ENCODE results near the gene SMIM30.
"Not testable (repeated sequence)": the region's sequence is repeated elsewhere in the genome, so short reads cannot be mapped to it uniquely, and the experiment has no call there.

SMIM30 gene

DNA sequence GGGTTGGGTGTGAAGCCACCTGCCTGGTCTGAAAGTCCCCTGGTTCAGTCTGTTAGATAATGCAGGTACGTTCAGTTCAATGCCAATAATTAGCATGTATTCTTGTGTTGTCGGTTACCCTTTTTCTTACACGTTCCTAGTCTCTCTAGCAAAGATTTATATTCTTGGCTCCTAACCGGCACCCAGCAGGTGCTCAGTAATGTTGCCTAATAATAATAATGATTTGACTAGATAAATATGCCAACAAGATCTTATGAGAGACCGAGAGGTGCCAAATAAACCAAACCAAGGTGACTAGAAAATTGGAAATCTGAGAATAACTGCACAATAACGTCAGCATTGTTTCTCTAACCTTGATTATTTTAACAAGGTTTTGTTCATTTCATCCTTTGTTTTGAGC lies 1.1 kb upstream of the SMIM30 start:
- H3K27ac ChIP-seq = no peak overlapping the region
- H3K4me2 ChIP-seq = peak overlapping the region in 1 of 11 experiments; percentile 85; a peak in 1 of 22 replicates
- H4K20me1 ChIP-seq = no peaks in the 10 kb centered on the region
- H3K4me3 ChIP-seq = no peak overlapping the region
- H3K27me3 ChIP-seq = no peaks in the 10 kb centered on the region
- H3K9me3 ChIP-seq (replicated peaks in 1 of 11) = no peaks in the 10 kb centered on the region
- H3K36me3 ChIP-seq = peaks cover 0 to 14% (median 0%) of the 10 kb centered on the region in 11 experiments; a peak in 5 of 22 replicates
- H3K4me1 ChIP-seq = peaks cover 7 to 43% (median 20%) of the 10 kb centered on the region in 10 experiments; a peak in 18 of 20 replicates
- no peak overlapping the region for H3K9ac ChIP-seq
- TF ChIP-seq Cebpa-rat (IDR thresholded peaks at IDR 0.05) = no peak

DNA sequence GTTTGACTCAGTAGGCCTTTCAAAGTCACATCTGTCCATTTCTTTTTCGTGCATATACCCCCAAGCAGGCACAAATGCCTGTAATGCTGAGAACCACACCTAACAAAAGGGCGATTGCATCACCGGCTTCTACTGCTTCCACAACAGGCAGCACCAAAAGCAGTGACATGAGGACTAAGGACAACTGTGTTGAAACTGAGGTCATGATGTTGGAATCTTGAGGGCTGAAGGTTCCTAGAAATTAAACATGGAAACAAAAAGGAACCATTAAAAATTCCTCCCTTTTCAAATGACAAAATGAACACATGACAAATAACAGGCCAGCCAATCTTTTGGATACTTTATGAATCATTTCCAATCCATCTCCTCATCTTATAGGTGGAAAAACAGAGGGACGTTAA lies 980 bp downstream of the SMIM30 start:
- Histone ChIP-seq H3K27ac (peak overlapping the region; percentile 50 to 82 (median 72); a peak in 17 of 22 replicates), H3K9ac (peak overlapping the region in 5 of 11 experiments; percentile 68 to 80 (median 76); a peak in 6 of 22 replicates), H3K4me1 (peaks cover 7 to 61% (median 20%) of the 10 kb centered on the region in 10 experiments; a peak in 18 of 20 replicates), H3K4me2 (peak overlapping the region; percentile 59 to 85 (median 79)), H3K4me3 (peak overlapping the region; percentile 59 to 77 (median 68); a peak in 17 of 20 replicates), H3K36me3 (peaks cover 0 to 14% (median 0%) of the 10 kb centered on the region in 11 experiments; a peak in 5 of 22 replicates)
- not testable (repeated sequence) for H3K27me3 ChIP-seq; H3K9me3 ChIP-seq (replicated peaks in 1 of 11); H4K20me1 ChIP-seq
- TF ChIP-seq Cebpa-rat (IDR thresholded peaks at IDR 0.05) = 0 out of 22 replicates have a peak, but pooled peaks of 1 of the 11 experiments have one; percentile 17

DNA sequence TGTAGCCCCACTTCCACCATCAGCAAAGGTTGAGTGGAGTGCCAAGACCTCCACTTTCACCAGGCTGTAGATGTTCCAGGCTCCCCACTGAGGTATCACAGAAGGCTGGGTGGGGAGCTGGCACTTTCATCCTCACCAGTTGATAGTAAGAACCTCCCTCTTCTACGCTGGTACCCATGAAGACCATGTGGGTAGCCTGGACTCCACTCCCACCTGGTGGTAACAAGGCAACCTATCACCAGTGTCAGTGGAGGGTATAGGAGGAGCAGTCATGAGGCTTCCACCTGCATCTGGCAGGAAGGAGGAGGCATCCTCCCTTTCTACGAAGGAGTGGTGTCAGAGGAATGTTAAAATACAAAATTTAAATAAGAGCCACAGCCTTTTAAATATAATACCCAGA lies 4.4 kb downstream of the SMIM30 start:
- peaks cover 7 to 49% (median 10%) of the 10 kb centered on the region in 10 experiments; a peak in 16 of 20 replicates for H3K4me1 ChIP-seq
- H4K20me1 ChIP-seq = no peaks in the 10 kb centered on the region
- no peak overlapping the region for H3K4me3 ChIP-seq
- no peak overlapping the region for H3K27ac ChIP-seq
- peak overlapping the region in 2 of 11 experiments; percentile 68 to 83; a peak in 4 of 22 replicates for H3K4me2 ChIP-seq
- H3K9ac ChIP-seq = no peak overlapping the region
- TF ChIP-seq Cebpa-rat (IDR thresholded peaks at IDR 0.05) = no peak
- H3K36me3 ChIP-seq = peaks cover 0 to 14% (median 0%) of the 10 kb centered on the region in 11 experiments; a peak in 5 of 22 replicates
- H3K27me3 ChIP-seq = no peaks in the 10 kb centered on the region
- H3K9me3 ChIP-seq (replicated peaks in 1 of 11) = no peaks in the 10 kb centered on the region

DNA sequence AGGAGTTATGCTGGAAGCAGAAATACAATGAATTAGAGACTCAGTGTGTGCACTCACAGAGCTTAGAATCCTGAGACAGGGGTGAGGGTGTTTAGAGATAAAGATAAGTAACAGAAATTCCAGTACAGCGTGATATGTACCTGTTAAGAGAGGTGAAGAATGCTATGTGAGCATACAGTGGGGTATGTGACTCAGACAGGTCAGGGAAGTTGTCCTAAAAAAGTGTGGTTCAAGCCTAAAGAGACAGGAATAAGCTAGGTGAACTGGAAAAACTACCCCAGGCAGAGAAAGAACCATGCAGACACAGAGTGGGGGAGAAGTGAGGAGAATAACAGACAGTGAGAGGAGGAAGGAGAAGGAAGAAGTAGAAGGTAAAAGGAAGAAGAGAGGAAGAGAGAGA lies 8.6 kb downstream of the SMIM30 start:
- Histone ChIP-seq H3K4me3 (no peak overlapping the region), H3K27me3 (no peaks in the 10 kb centered on the region), H3K9me3 (replicated peaks in 1 of 11) (no peaks in the 10 kb centered on the region), H3K4me1 (peaks cover 0 to 24% (median 0%) of the 10 kb centered on the region in 10 experiments; a peak in 5 of 20 replicates), H3K27ac (no peak overlapping the region), H3K36me3 (no peaks in the 10 kb centered on the region), H3K9ac (no peak overlapping the region), H4K20me1 (no peaks in the 10 kb centered on the region), H3K4me2 (no peak overlapping the region)
- TF ChIP-seq Cebpa-rat (IDR thresholded peaks at IDR 0.05) = no peak

DNA sequence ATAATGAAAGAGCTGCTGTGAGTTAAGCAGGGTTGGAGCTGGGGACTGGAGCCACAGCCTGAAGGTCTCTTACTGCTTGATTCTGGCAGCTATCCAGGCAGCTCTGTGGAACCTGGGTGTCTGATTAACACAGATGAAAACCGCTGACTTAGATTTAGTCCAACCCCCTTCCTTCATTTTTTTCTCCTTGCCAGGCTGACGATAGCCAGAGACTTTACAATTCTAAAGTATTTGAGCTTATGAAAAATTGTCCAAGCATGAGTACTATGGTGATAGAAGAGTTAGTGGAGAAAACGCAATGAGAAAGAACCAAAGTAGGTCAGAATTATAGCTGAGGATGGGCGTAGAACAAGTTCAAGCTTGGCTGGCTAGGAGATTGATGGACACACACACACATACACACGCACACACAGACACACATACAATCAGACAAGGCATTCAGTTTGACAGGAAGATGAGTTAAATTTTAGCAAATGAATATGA lies 18.2 kb downstream of the SMIM30 start:
- H3K4me2 ChIP-seq = no peak overlapping the region
- no peaks in the 10 kb centered on the region for H3K27me3 ChIP-seq
- H3K4me1 ChIP-seq = no peaks in the 10 kb centered on the region
- H3K36me3 ChIP-seq = no peaks in the 10 kb centered on the region
- H3K9ac ChIP-seq = no peak overlapping the region
- no peak for TF ChIP-seq Cebpa-rat (IDR thresholded peaks at IDR 0.05)
- H3K9me3 ChIP-seq (replicated peaks in 1 of 11) = peaks cover 0 to 9% (median 0%) of the 10 kb centered on the region in 11 experiments; a peak in 6 of 22 replicates
- no peak overlapping the region for H3K27ac ChIP-seq
- H4K20me1 ChIP-seq = no peaks in the 10 kb centered on the region
- H3K4me3 ChIP-seq = no peak overlapping the region

DNA sequence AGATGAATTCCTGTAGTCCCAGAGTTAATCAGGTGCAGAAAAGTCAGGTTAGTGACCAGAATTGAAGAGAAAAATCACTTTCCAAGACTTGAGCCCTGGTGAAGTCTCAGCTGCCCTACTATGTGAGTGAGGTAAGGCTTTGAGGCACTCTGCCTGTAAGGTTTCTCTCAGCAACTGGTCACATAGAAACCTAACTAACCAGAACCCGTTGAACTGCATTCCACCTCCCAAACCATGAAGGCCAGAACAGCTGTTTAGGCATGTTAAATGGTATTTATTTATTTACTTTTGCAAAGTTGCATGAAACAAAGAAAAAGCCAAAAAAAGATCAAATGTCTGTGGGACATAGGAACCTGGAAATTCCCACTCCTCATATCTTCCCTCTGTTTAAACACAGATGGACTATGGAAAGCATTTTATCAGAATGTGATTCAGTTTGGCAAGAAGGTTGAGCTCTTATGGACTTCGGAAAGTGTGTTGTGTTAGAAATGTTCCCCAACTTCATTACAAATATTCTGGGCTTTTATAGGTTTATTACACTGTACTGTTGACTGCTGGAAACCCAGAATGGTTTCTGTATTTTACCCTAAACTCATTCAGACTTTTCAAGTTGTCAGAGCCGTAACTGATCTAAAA lies 19.0 kb downstream of the SMIM30 start:
- Histone ChIP-seq H3K36me3 (no peaks in the 10 kb centered on the region), H4K20me1 (no peaks in the 10 kb centered on the region), H3K9me3 (replicated peaks in 1 of 11) (peaks cover 0 to 9% (median 0%) of the 10 kb centered on the region in 11 experiments; a peak in 6 of 22 replicates), H3K4me2 (no peak overlapping the region), H3K27ac (no peak overlapping the region), H3K27me3 (no peaks in the 10 kb centered on the region), H3K9ac (no peak overlapping the region), H3K4me1 (no peaks in the 10 kb centered on the region), H3K4me3 (no peak overlapping the region)
- TF ChIP-seq Cebpa-rat (IDR thresholded peaks at IDR 0.05) = no peak

DNA sequence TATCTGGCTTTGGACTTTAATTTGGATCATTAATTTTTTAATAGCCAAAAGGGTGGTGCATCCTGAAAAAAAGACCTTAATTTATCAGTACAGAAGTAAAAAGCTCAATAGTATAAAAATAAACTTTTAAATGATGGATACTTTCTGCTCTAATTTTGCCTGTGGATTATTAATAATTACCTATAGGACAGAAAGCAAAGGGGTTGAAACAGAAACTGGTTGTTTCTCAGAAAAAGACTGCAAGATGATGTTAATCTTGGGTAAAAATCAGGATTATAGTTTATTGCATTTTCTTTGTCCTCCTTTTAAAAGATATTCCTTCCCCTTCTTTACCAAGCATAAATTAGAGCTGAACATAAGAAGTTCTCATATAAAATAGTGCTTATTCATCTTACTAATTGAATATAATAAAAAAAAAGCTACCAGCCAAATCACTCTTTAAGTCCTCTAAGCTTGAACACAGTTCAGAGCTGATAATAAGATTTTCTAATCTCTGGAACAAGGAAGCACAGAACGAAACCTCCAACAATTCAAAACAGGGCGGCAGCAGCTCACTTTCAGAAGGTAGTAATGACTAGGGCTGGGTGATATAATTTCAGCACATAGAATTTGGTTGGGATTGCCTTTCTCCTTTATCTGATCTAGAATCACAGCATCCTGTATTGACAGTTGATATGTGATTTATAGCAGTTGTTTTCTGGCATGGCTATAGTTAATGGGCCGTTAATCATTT lies 23.7 kb downstream of the SMIM30 start:
- H4K20me1 ChIP-seq = no peaks in the 10 kb centered on the region
- peaks cover 0 to 26% (median 0%) of the 10 kb centered on the region in 10 experiments; a peak in 4 of 20 replicates for H3K4me1 ChIP-seq
- no peak overlapping the region for H3K4me2 ChIP-seq
- H3K9ac ChIP-seq = no peak overlapping the region
- H3K27me3 ChIP-seq = no peaks in the 10 kb centered on the region
- no peaks in the 10 kb centered on the region for H3K36me3 ChIP-seq
- H3K27ac ChIP-seq = no peak overlapping the region
- no peaks in the 10 kb centered on the region for H3K9me3 ChIP-seq (replicated peaks in 1 of 11)
- no peak overlapping the region for H3K4me3 ChIP-seq
- no peak for TF ChIP-seq Cebpa-rat (IDR thresholded peaks at IDR 0.05)

DNA sequence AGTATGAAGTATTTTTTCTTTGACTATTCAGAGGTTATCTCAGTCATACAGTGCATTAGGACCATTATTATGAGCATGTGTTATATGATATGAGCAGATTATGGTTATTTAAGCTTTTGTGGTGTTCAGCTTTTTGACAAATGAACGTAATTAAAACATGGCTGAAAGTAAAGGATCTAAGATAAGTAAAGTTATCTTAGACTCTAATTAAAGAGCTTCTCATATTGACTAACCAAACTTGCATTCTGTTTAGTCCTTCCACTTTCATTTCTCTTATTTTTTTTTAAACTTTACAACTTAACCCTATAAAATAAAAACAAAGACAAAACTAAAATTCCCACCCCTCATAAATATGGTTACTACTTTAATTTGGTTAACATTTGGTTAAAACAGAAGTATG lies 24.8 kb downstream of the SMIM30 start:
- Histone ChIP-seq H3K4me1 (peaks cover 0 to 26% (median 0%) of the 10 kb centered on the region in 10 experiments; a peak in 4 of 20 replicates), H3K9ac (no peak overlapping the region), H3K4me3 (no peak overlapping the region), H3K36me3 (no peaks in the 10 kb centered on the region), H3K27me3 (no peaks in the 10 kb centered on the region), H3K9me3 (replicated peaks in 1 of 11) (no peaks in the 10 kb centered on the region), H3K27ac (no peak overlapping the region), H3K4me2 (peak overlapping the region in 1 of 11 experiments; percentile 46; a peak in 1 of 22 replicates), H4K20me1 (no peaks in the 10 kb centered on the region)
- TF ChIP-seq Cebpa-rat (IDR thresholded peaks at IDR 0.05) = no peak

DNA sequence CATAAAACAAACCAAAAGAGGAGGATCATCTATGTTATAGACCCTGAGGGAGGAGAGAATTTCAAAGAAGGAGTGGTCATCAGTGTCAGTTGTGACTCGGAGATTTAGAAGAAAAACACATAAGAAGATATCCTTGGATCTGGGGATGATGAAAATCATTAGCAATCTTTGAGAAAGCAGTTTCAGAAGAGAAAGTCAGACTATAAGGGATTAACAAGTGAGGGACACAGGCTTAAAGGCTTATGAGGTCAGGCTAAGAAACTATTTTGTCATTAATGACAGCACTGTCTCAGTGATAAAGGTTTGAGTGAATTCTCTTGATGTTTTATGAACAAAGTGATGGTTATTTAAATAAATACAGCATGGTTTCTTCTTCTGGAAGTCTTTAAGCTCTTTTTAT lies 25.6 kb downstream of the SMIM30 start:
- Histone ChIP-seq H3K9ac (no peak overlapping the region), H3K27ac (peak overlapping the region in 1 of 11 experiments; percentile 26; a peak in 1 of 22 replicates), H3K4me3 (no peak overlapping the region), H3K4me2 (peak overlapping the region in 2 of 11 experiments; percentile 49 to 62; a peak in 4 of 22 replicates), H3K27me3 (no peaks in the 10 kb centered on the region), H3K4me1 (peaks cover 0 to 26% (median 0%) of the 10 kb centered on the region in 10 experiments; a peak in 4 of 20 replicates), H3K36me3 (no peaks in the 10 kb centered on the region), H3K9me3 (replicated peaks in 1 of 11) (no peaks in the 10 kb centered on the region), H4K20me1 (no peaks in the 10 kb centered on the region)
- TF ChIP-seq Cebpa-rat (IDR thresholded peaks at IDR 0.05) = no peak
